H1 (cell line): ENCODE data around the gene NPFFR2. TPM values are rescaled to one million over a fixed set of nuclear protein-coding genes. Genes with fewer than 3 reads are reported as not detected.

ENCODE experiments used
- CTCF ChIA-PET: fragments of 300-600 bp; sonication (Branson Sonifier 250); formaldehyde crosslinking; loops from one replicate; lab custom pipeline; 2021; ENCODE audit not compliant: partially characterized antibody; lab: Charles Lee
- POLR2A ChIA-PET: fragments of 300-600 bp; sonication (Branson Sonifier 250); formaldehyde crosslinking; loops from one replicate; lab custom pipeline; 2021; ENCODE audit warnings: inconsistent platforms; ENCODE audit not compliant: partially characterized antibody; lab: Charles Lee
- DNase-seq, 2 experiments: peaks; one replicate each; pipeline versions ENCODE4 v3.0.0 to v3.0.0-alpha.2; 2010 to 2022; ENCODE audit warnings: low spot score in 2 of 2, low read depth in 1 of 2, mixed read lengths in 1 of 2
- FAIRE-seq: peaks from 2 replicates; lab custom pipeline; 2011; peaks lifted over from hg19 to GRCh38; lab: Jason Lieb, UNC
- H2AFZ ChIP-seq: 2 replicates; pipeline ENCODE4 v1.8.1; 2012; ENCODE audit warnings: low read length, inconsistent platforms
- H2AK5ac ChIP-seq: 2 replicates; pipeline ENCODE4 v1.6.1; 2013; ENCODE audit warnings: low read depth, low read length
- H2BK120ac ChIP-seq: replicated peaks from 2 replicates; pipeline ENCODE3; 2013; ENCODE audit warnings: low read depth, low read length, inconsistent platforms
- H2BK12ac ChIP-seq: 2 replicates; pipeline ENCODE4 v1.6.1; 2013; ENCODE audit warnings: low read depth, low read length
- H2BK15ac ChIP-seq: 2 replicates; pipeline ENCODE4 v1.6.1; 2013; ENCODE audit warnings: low read length
- H2BK20ac ChIP-seq: 2 replicates; pipeline ENCODE4 v1.6.1; 2013; ENCODE audit warnings: low read length
- H2BK5ac ChIP-seq: 2 replicates; pipeline ENCODE4 v1.6.1; 2013; ENCODE audit warnings: low read depth, low read length
- H3K14ac ChIP-seq: 2 replicates; pipeline ENCODE4 v1.6.1; 2013; ENCODE audit warnings: inconsistent platforms; ENCODE audit not compliant: insufficient read length
- H3K18ac ChIP-seq: 2 replicates; pipeline ENCODE4 v1.6.1; 2013; ENCODE audit warnings: low read length; ENCODE audit errors: extremely low read depth
- H3K23ac ChIP-seq: 2 replicates; pipeline ENCODE4 v1.6.1; 2013; ENCODE audit warnings: inconsistent platforms; ENCODE audit not compliant: insufficient read length
- H3K23me2 ChIP-seq: 2 replicates; pipeline ENCODE4 v1.6.1; 2013; ENCODE audit warnings: low read depth, low read length
- H3K27ac ChIP-seq: 2 replicates; pipeline ENCODE4 v1.6.1; 2011; ENCODE audit warnings: low read depth, low read length, inconsistent platforms
- H3K27me3 ChIP-seq, 4 experiments: replicated peaks in 1 of 4; 1 replicate in 1 of 4; 2 replicates in 3 of 4; pipeline versions ENCODE4 v1.6.1 to v1.8.1; 2011 to 2013; ENCODE audit warnings: low read length in 3 of 4, mild to moderate bottlenecking in 3 of 4, inconsistent platforms in 2 of 4, mixed read lengths in 2 of 4, moderate library complexity in 1 of 4; ENCODE audit not compliant: control insufficient read depth in 3 of 4, insufficient read depth in 3 of 4; ENCODE audit errors: extremely low read depth in 1 of 4
- H3K36me3 ChIP-seq, 4 experiments: 2 replicates each; pipeline versions ENCODE4 v1.6.1 to v1.8.1; 2011 to 2013; ENCODE audit warnings: mild to moderate bottlenecking in 4 of 4, low read length in 3 of 4, moderate library complexity in 2 of 4, control low read depth in 1 of 4, inconsistent platforms in 1 of 4; ENCODE audit not compliant: insufficient read depth in 4 of 4, control insufficient read depth in 2 of 4
- H3K4ac ChIP-seq: replicated peaks from 2 replicates; pipeline ENCODE3; 2013; ENCODE audit warnings: low read length, low read depth, mixed read lengths, inconsistent platforms; ENCODE audit not compliant: insufficient read length
- H3K4me1 ChIP-seq, 4 experiments: replicated peaks in 1 of 4; 1 replicate in 1 of 4; 2 replicates in 3 of 4; pipeline versions ENCODE4 v1.6.1 to v1.8.1; 2011 to 2013; ENCODE audit warnings: low read length in 3 of 4, inconsistent platforms in 2 of 4, mixed read lengths in 1 of 4; ENCODE audit not compliant: insufficient read depth in 4 of 4, control insufficient read depth in 3 of 4
- H3K4me2 ChIP-seq, 2 experiments: 2 replicates each; pipeline versions ENCODE4 v1.6.1 to v1.8.1; 2011 to 2013; ENCODE audit warnings: low read depth in 2 of 2, low read length in 2 of 2, control low read depth in 1 of 2, inconsistent platforms in 1 of 2, mild to moderate bottlenecking in 1 of 2; ENCODE audit not compliant: insufficient read depth in 1 of 2
- H3K4me3 ChIP-seq, 4 experiments: fragments of 200-600, 300-600 bp in 1 of 4; sonication (generic), shearing (Covaris generic), sonication (Bioruptor Twin) in 1 of 4; 2 replicates each; pipeline versions ENCODE4 v1.5.1 to v1.8.1; 2011 to 2016; ENCODE audit warnings: low read length in 4 of 4, low read depth in 3 of 4, control low read depth in 2 of 4, inconsistent platforms in 2 of 4, mild to moderate bottlenecking in 2 of 4, mixed read lengths in 1 of 4, moderate library complexity in 1 of 4; ENCODE audit not compliant: insufficient read depth in 2 of 4; ENCODE audit errors: extremely low read depth in 1 of 4
- H3K56ac ChIP-seq: replicated peaks from 2 replicates; pipeline ENCODE3; 2013; ENCODE audit warnings: low read depth, mild to moderate bottlenecking, mixed read lengths, low read length, inconsistent platforms; ENCODE audit not compliant: insufficient read length
- H3K79me1 ChIP-seq: 2 replicates; pipeline ENCODE4 v1.6.1; 2013; ENCODE audit warnings: low read depth, low read length, control low read depth
- H3K79me2 ChIP-seq, 2 experiments: 2 replicates each; pipeline versions ENCODE4 v1.6.1 to v1.8.1; 2012 to 2013; ENCODE audit warnings: low read length in 2 of 2, mild to moderate bottlenecking in 2 of 2, inconsistent platforms in 1 of 2; ENCODE audit not compliant: insufficient read depth in 2 of 2, control insufficient read depth in 1 of 2
- H3K9ac ChIP-seq, 4 experiments: replicated peaks in 1 of 4; 1 replicate in 1 of 4; 2 replicates in 3 of 4; pipeline versions ENCODE4 v1.6.1 to v1.8.1; 2011 to 2013; ENCODE audit warnings: low read depth in 3 of 4, low read length in 3 of 4, control low read depth in 2 of 4, mild to moderate bottlenecking in 2 of 4, moderate library complexity in 2 of 4, inconsistent platforms in 1 of 4; ENCODE audit errors: extremely low read depth in 1 of 4
- H3K9me3 ChIP-seq, 2 experiments: 2 replicates each; pipeline versions ENCODE4 v1.6.1 to v1.8.1; 2012 to 2013; ENCODE audit warnings: mild to moderate bottlenecking in 2 of 2, moderate library complexity in 2 of 2, control low read depth in 1 of 2, inconsistent platforms in 1 of 2, low read depth in 1 of 2, low read length in 1 of 2, mixed read lengths in 1 of 2; ENCODE audit not compliant: insufficient read depth in 2 of 2
- H4K20me1 ChIP-seq, 2 experiments: replicated peaks in 1 of 2; 2 replicates each; pipeline versions ENCODE3 to v1.8.1; 2011 to 2013; ENCODE audit warnings: inconsistent platforms in 2 of 2, low read length in 2 of 2, mild to moderate bottlenecking in 1 of 2; ENCODE audit not compliant: insufficient read depth in 2 of 2, control insufficient read depth in 1 of 2
- H4K5ac ChIP-seq: 2 replicates; pipeline ENCODE4 v1.6.1; 2013; ENCODE audit warnings: low read length, low read depth, mixed read lengths, inconsistent platforms; ENCODE audit not compliant: insufficient read length
- H4K8ac ChIP-seq: 2 replicates; pipeline ENCODE4 v1.8.0; 2013; ENCODE audit warnings: mild to moderate bottlenecking, moderate library complexity, low read length, inconsistent platforms; ENCODE audit not compliant: insufficient read depth; ENCODE audit errors: extremely low read depth
- H4K91ac ChIP-seq: replicated peaks from 2 replicates; pipeline ENCODE3; 2013; ENCODE audit warnings: low read length, mixed read lengths, inconsistent platforms; ENCODE audit not compliant: insufficient read length
- JUND ChIP-seq: IDR thresholded peaks from 2 replicates; pipeline ENCODE4 v1.6.1; 2011; ENCODE audit warnings: mild to moderate bottlenecking, improper control_type of control experiment, low read length
- KDM1A ChIP-seq: fragments of 200-600, 300-600 bp; sonication (generic); IDR thresholded peaks from 2 replicates; pipeline ENCODE4 v1.7.1; 2016; ENCODE audit warnings: mild to moderate bottlenecking, low read length, borderline replicate concordance
- PHF8 ChIP-seq: fragments of 200-600 bp; sonication (generic); conservative IDR thresholded peaks from 2 replicates; pipeline ENCODE4 v1.7.1; 2012; ENCODE audit warnings: low read depth, mild to moderate bottlenecking, inconsistent platforms, low read length, moderate library complexity
- POLR2AphosphoS5 ChIP-seq: IDR thresholded peaks from 2 replicates; pipeline ENCODE4 v1.6.1; 2011; ENCODE audit warnings: low read depth, low read length
- SP1 ChIP-seq: IDR thresholded peaks from 2 replicates; pipeline ENCODE4 v1.6.1; 2011; ENCODE audit warnings: low read depth, low read length
- WGBS, 2 experiments: shearing (Covaris generic) in 1 of 2; methylation state at CpG; one replicate each; pipeline versions ENCODE4 v1.1.6 to v1.1.7; 2013 to 2015; ENCODE audit warnings: low lambda C conversion rate in 2 of 2, mixed read lengths in 2 of 2, inconsistent platforms in 1 of 2, low coverage in 1 of 2, missing lambda C conversion rate in 1 of 2; ENCODE audit not compliant: insufficient replicate concordance in 2 of 2, insufficient coverage in 1 of 2, insufficient read length in 1 of 2; ENCODE audit errors: extremely low coverage in 1 of 2, missing lambda C conversion rate in 1 of 2; 5-methylcytosine and 5-hydroxymethylcytosine counted together
- polyA plus RNA-seq, 7 experiments: library from polyadenylated mRNA; depleted of rRNA in 3 of 7; stranded (reverse) in 5 of 7; unstranded in 2 of 7; fragments of >200 nt in 5 of 7; fragments of 200-250 nt in 2 of 7; gene quantifications; 1 replicate in 5 of 7; 2 replicates in 1 of 7; 4 replicates in 1 of 7; pipeline versions ENCODE4 v1.2.1 to v1.2.3, GENCODE V29; 2011 to 2013; ENCODE audit warnings: missing spikeins in 2 of 7, mixed read lengths in 2 of 7
- total RNA-seq: library from RNA; stranded (reverse); fragmentation: NEBNext Ultra II Directional; extraction: Animal tissue kit (Norgen Biotek cat#: 25700); gene quantifications from 2 replicates; pipeline ENCODE4 v1.2.1, GENCODE V29; 2021

NPFFR2 gene
- total and polyA plus RNA-seq, 2 of the 8 experiments (the other 6 are each of a cell fraction or from before 2014, with no cell fraction given), result 0.26 to 0.53 TPM

- H2BK20ac ChIP-seq, result no peak overlapping the region
- no peak overlapping the region for H3K14ac ChIP-seq
- no peak overlapping the region for H3K4me2 ChIP-seq
- no peak overlapping the region for H3K18ac ChIP-seq
- H3K9me3 ChIP-seq, result no peaks in the 10 kb centered on the region
- no peaks in the 10 kb centered on the region for H3K27me3 ChIP-seq
- no peak overlapping the region for H4K8ac ChIP-seq
- H3K23ac ChIP-seq, result no peak overlapping the region
- H2BK5ac ChIP-seq, result no peak overlapping the region
- H2BK12ac ChIP-seq, result no peak overlapping the region
- TF ChIP-seq JUND (no peak), SP1 (no peak), PHF8 (no peak), KDM1A (no peak), POLR2AphosphoS5 (no peak)
- H3K4me1 ChIP-seq, result no peaks in the 10 kb centered on the region
- no peak overlapping the region for H3K27ac ChIP-seq
- H2AK5ac ChIP-seq, result no peak overlapping the region
- 97% methylated on average over 2 of the region's 2 CpGs; no CpG with 5 or more reads in 1 of the 2 experiments for WGBS, 2 experiments
- H3K79me1 ChIP-seq, result no peaks in the 10 kb centered on the region
- no peak overlapping the region for H3K4ac ChIP-seq
- no peaks in the 10 kb centered on the region for H3K36me3 ChIP-seq
- H2AFZ ChIP-seq, result no peak overlapping the region
- H2BK15ac ChIP-seq, result no peak overlapping the region
- H3K56ac ChIP-seq, result no peak overlapping the region
- no peak for FAIRE-seq
- no peaks in the 10 kb centered on the region for H3K79me2 ChIP-seq
- CTCF ChIA-PET, result interaction anchor here (1.0 kb wide), 1 partner anchor 177 kb away, joined by 3 read pairs; no protein-coding TSS in a partner anchor
- no peak for DNase-seq
- no peak overlapping the region for H4K91ac ChIP-seq
- no peaks in the 10 kb centered on the region for H3K23me2 ChIP-seq
- H3K9ac ChIP-seq, result no peak overlapping the region
- no peak overlapping the region for H2BK120ac ChIP-seq
- POLR2A ChIA-PET, result no interaction called here
- no peaks in the 10 kb centered on the region for H4K20me1 ChIP-seq
- no peak overlapping the region for H3K4me3 ChIP-seq
- no peak overlapping the region for H4K5ac ChIP-seq
Measured at GRCh38 chr4:72109364-72109763, 77.6 kb downstream of the NPFFR2 start.
